Psoas muscle (tissue), 8 donors: ENCODE data around the gene PTS. TPM values are rescaled to one million over a fixed set of nuclear protein-coding genes. Genes with fewer than 3 reads are reported as not detected.

Experiments used
- ATAC-seq, 4 donors: fragments of 200-7000 bp; cut with Tn5 transposase; one replicate each; pipeline ENCODE4 v1.9.1; 2020; ENCODE audit warnings: moderate library complexity in 3 of 4, mild to moderate bottlenecking in 2 of 4
- DNase-seq, 2 donors: peaks; one replicate each; pipeline ENCODE4 v3.0.0-alpha.2; 2020
- H3K27ac ChIP-seq: fragments of 200-600 bp; one replicate; pipeline ENCODE4 v1.8.0; 2022
- H3K27me3 ChIP-seq, 3 donors: fragments of 200-600 bp in 1 of 3; one replicate each; pipeline versions ENCODE4 v1.6.1 to v1.8.0; 2013 to 2022; ENCODE audit warnings: low read length in 2 of 3, mild to moderate bottlenecking in 2 of 3, moderate library complexity in 1 of 3; ENCODE audit not compliant: insufficient read depth in 3 of 3
- H3K36me3 ChIP-seq, 2 donors: fragments of 200-600 bp in 1 of 2; one replicate each; pipeline versions ENCODE4 v1.6.1 to v1.8.0; 2013 to 2022; ENCODE audit warnings: low read depth in 1 of 2, mild to moderate bottlenecking in 1 of 2, moderate library complexity in 1 of 2; ENCODE audit not compliant: insufficient read depth in 1 of 2
- H3K4me1 ChIP-seq: fragments of 200-600 bp; one replicate; pipeline ENCODE4 v1.8.0; 2022
- H3K4me3 ChIP-seq: fragments of 200-600 bp; one replicate; pipeline ENCODE4 v1.8.0; 2022; ENCODE audit warnings: mild to moderate bottlenecking
- H3K9me3 ChIP-seq: fragments of 200-600 bp; one replicate; pipeline ENCODE4 v1.8.0; 2022
- CTCF ChIP-seq: fragments of 200-600 bp; IDR thresholded peaks from one replicate; pipeline ENCODE4 v1.8.0; 2022; ENCODE audit warnings: antibody characterized with exemption
- WGBS, 3 donors: extraction: QIAGEN DNeasy Blood & Tissue Kit; methylation state at CpG; one replicate each; pipeline versions ENCODE4 v1.1.6 to v1.1.7; 2013; 5-methylcytosine and 5-hydroxymethylcytosine counted together
- intact Hi-C, 2 donors: fragments of 100-400 bp; cut with DNase I; formaldehyde crosslinking; loops; one replicate each; pipeline versions ENCODE4 v1.11.0 to v1.14.2; 2022
- polyA plus RNA-seq, 3 donors: library from polyadenylated mRNA; stranded (reverse); fragments of 200-250 nt; gene quantifications; one replicate each; pipeline ENCODE4 v1.2.3, GENCODE V29; 2013
- total RNA-seq, 4 donors: library from RNA; stranded (reverse); fragmentation: NEBNext Ultra II Directional in 2 of 4; extraction: Animal tissue kit (Norgen Biotek cat#: 25700) in 2 of 4; gene quantifications; one replicate each; pipeline versions ENCODE4 v1.2.1 to v1.2.4, GENCODE V29; 2021 to 2023
- donor health status: healthy with polysubstance abuse.
- donor health status: DM: no; HTN: no; CAD: no; lungs with moderate emphysema.
- donor health status: Bipolar disorder and iron deficiency.
- donor health status: healthy.
- donor health status: DM: yes; HTN: yes; CAD: no.
- donor health status: DM: no; HTN: no; CAD: no.
- donor health status: DM: no; HTN: no; CAD: no.
- donor health status: DM: yes; HTN: yes; CAD: no.

PTS gene
- total and polyA plus RNA-seq, 7 donors: 26.5 to 83.6 (median 47.8) TPM

DNA sequence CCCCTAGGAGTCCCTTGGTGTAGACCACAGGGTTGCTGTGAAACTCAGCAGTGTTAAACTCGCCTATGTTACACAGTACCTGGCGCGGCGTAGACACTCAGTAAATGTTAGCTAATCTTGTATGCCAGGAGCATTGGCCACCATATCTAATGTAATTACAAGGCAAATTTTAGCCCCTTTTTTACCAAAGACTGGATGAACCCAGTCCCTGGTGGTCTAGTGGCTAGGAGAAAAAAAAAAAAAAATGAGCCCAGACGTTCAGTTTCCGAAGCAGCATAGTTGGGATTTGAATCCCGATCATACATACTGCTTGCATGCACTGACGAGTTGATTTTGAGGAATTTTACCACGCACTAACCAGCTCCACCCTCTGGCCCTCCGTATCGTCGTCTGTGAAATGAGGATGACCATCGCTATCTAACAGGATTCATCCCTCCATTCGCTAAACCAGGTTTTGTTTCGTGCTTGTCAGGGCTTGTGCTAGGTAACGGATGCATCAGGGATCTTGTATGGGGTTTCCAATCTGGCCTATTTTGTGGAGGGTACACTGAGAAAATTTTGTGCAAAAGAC lies 688 bp downstream of the PTS start:
- peak; percentile 44 to 59 (median 49) for ATAC-seq
- Histone ChIP-seq H3K27ac (peak overlapping the region; percentile 99), H3K27me3 (no peaks in the 10 kb centered on the region), H3K4me3 (peak overlapping the region; percentile 72), H3K4me1 (peaks cover 14% of the 10 kb centered on the region), H3K9me3 (no peaks in the 10 kb centered on the region), H3K36me3 (peaks cover 4 to 45% of the 10 kb centered on the region in 2 donors)
- intact Hi-C loops: loop anchor here in 1 of 2 donors (10.0 kb wide), 1 partner anchor 1068 kb away; no protein-coding TSS in a partner anchor
- no peak for DNase-seq
- TF ChIP-seq CTCF: no peak
- WGBS, 3 donors: 4 to 7% (median 5%) methylated on average over 16 of the region's 16 CpGs

GRCh38 chr11:112227471-112227870 lies 1.2 kb downstream of the PTS start:
- H3K27ac ChIP-seq: peak overlapping the region; percentile 99
- WGBS, 3 donors: 61 to 76% (median 75%) methylated on average over 4 of the region's 4 CpGs

GRCh38 chr11:112228706-112229105 lies 2.5 kb downstream of the PTS start:
- H3K27me3 ChIP-seq: no peaks in the 10 kb centered on the region
- no peak for DNase-seq
- TF ChIP-seq CTCF: no peak
- H3K27ac ChIP-seq: no peak overlapping the region
- peaks cover 14% of the 10 kb centered on the region for H3K4me1 ChIP-seq
- intact Hi-C loops: loop anchor here in 1 of 2 donors (10.0 kb wide), 1 partner anchor 1066 kb away; no protein-coding TSS in a partner anchor
- H3K36me3 ChIP-seq: peaks cover 4 to 63% of the 10 kb centered on the region in 2 donors
- no peak for ATAC-seq
- H3K9me3 ChIP-seq: no peaks in the 10 kb centered on the region
- no peak overlapping the region for H3K4me3 ChIP-seq
- WGBS, 3 donors: 93 to 97% (median 97%) methylated on average over 2 of the region's 2 CpGs

More at GRCh38 chr11:112227471-112227870, 1.2 kb downstream of the PTS start:
- Histone ChIP-seq H3K36me3 (peaks cover 4 to 51% of the 10 kb centered on the region in 2 donors), H3K4me1 (peaks cover 14% of the 10 kb centered on the region), H3K4me3 (peak overlapping the region; percentile 72), H3K27me3 (no peaks in the 10 kb centered on the region), H3K9me3 (no peaks in the 10 kb centered on the region)
- intact Hi-C loops: loop anchor here in 1 of 2 donors (10.0 kb wide), 1 partner anchor 1067 kb away; no protein-coding TSS in a partner anchor
- no peak for TF ChIP-seq CTCF
- DNase-seq: no peak
- ATAC-seq: peak in 2 of 4 donors; percentile 57 to 62

- Histone ChIP-seq H3K9me3 (no peaks in the 10 kb centered on the region), H3K27ac (no peak overlapping the region), H3K36me3 (peaks cover 4 to 63% of the 10 kb centered on the region in 2 donors), H3K4me1 (peaks cover 14% of the 10 kb centered on the region), H3K27me3 (no peaks in the 10 kb centered on the region), H3K4me3 (no peak overlapping the region)
- no peak for ATAC-seq
- WGBS, 3 donors: 87 to 99% (median 93%) methylated on average over 5 to 7 of the region's 7 CpGs
- no peak for TF ChIP-seq CTCF
- intact Hi-C loops: loop anchor here in 1 of 2 donors (10.0 kb wide), 1 partner anchor 1066 kb away; no protein-coding TSS in a partner anchor
- DNase-seq: no peak
Measured at GRCh38 chr11:112229159-112229558, 2.9 kb downstream of the PTS start.
